ENCODE data around the gene TOM1.

TOM1 gene

GRCh38 chr22:35288116-35288515, 11.6 kb upstream of the TOM1 start:
- H3K4me1 Mint-ChIP-seq (ENCODE audit: low read depth in 2 of 2): no peaks in the 10 kb centered on the region
- H3K27me3 Mint-ChIP-seq: no peaks in the 10 kb centered on the region
- peaks cover 55% of the 10 kb centered on the region for H3K36me3 Mint-ChIP-seq (ENCODE audit: insufficient read depth)
- DNase-seq: no peak
- no peak for ATAC-seq (replicated peaks)
- H3K27ac Mint-ChIP-seq: no peak overlapping the region
- H3K9me3 Mint-ChIP-seq: no peaks in the 10 kb centered on the region
- H3K4me3 Mint-ChIP-seq: no peak overlapping the region

GRCh38 chr22:35292786-35293185, 6.9 kb upstream of the TOM1 start:
- H3K36me3 Mint-ChIP-seq (ENCODE audit: insufficient read depth): peaks cover 36% of the 10 kb centered on the region
- H3K4me3 Mint-ChIP-seq: no peak overlapping the region
- H3K27ac Mint-ChIP-seq: no peak overlapping the region
- ATAC-seq (replicated peaks) (no peak), DNase-seq (no peak)
- H3K4me1 Mint-ChIP-seq (ENCODE audit: low read depth in 2 of 2): no peaks in the 10 kb centered on the region
- no peaks in the 10 kb centered on the region for H3K9me3 Mint-ChIP-seq
- no peaks in the 10 kb centered on the region for H3K27me3 Mint-ChIP-seq

DNA sequence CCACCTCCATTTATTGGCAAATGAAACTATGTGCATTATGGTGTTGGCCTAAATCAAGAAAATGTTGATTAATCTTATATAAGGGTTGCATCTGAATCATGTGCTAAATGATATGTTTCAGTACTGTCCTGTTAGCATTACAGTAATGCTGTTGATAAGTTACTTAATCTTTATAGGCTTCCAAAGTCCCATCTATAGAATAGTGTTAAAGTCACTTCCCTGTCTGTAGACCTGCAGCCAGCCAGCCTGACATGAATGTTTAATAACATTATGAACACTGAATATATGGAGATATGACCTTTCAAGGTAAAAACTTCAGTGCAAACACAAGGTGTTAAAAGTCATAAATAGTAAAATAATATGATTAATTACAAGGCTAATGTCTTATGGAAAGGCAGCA, 3.6 kb upstream of the TOM1 start:
- Mint-ChIP-seq H3K27me3 (no peaks in the 10 kb centered on the region), H3K36me3 (ENCODE audit: insufficient read depth) (peaks cover 28% of the 10 kb centered on the region), H3K4me3 (no peak overlapping the region), H3K4me1 (ENCODE audit: low read depth in 2 of 2) (peaks cover 5 to 8% of the 10 kb centered on the region in 2 donors), H3K9me3 (no peaks in the 10 kb centered on the region), H3K27ac (no peak overlapping the region)
- ATAC-seq (replicated peaks): no peak
- DNase-seq: no peak

GRCh38 chr22:35299217-35299672, 449 bp upstream of the TOM1 start:
- Mint-ChIP-seq H3K27ac (peak overlapping the region; percentile 98 to 99), H3K9me3 (no peaks in the 10 kb centered on the region), H3K27me3 (no peaks in the 10 kb centered on the region), H3K4me1 (ENCODE audit: low read depth in 2 of 2) (peaks cover 14 to 18% of the 10 kb centered on the region in 2 donors), H3K36me3 (ENCODE audit: insufficient read depth) (peaks cover 22% of the 10 kb centered on the region), H3K4me3 (peak overlapping the region; percentile 93 to 97)
- peak; percentile 39 for ATAC-seq (replicated peaks)
- no peak for DNase-seq

- Mint-ChIP-seq H3K9me3 (no peaks in the 10 kb centered on the region), H3K27ac (peak overlapping the region; percentile 65 to 98), H3K4me3 (peak overlapping the region; percentile 93 to 97), H3K4me1 (ENCODE audit: low read depth in 2 of 2) (peaks cover 29 to 30% of the 10 kb centered on the region in 2 donors), H3K36me3 (ENCODE audit: insufficient read depth) (peaks cover 24% of the 10 kb centered on the region), H3K27me3 (no peaks in the 10 kb centered on the region)
- ATAC-seq (replicated peaks) (no peak), DNase-seq (no peak)
These were observed 1.7 kb downstream of the TOM1 start for GRCh38 chr22:35301372-35301874.

GRCh38 chr22:35303029-35303624, 3.4 kb downstream of the TOM1 start:
- Mint-ChIP-seq H3K27me3 (no peaks in the 10 kb centered on the region), H3K4me1 (ENCODE audit: low read depth in 2 of 2) (peaks cover 43 to 45% of the 10 kb centered on the region in 2 donors), H3K27ac (peak overlapping the region in 1 of 2 donors; percentile 46), H3K4me3 (no peak overlapping the region), H3K9me3 (no peaks in the 10 kb centered on the region), H3K36me3 (ENCODE audit: insufficient read depth) (peaks cover 26% of the 10 kb centered on the region)
- no peak for DNase-seq
- no peak for ATAC-seq (replicated peaks)

DNA sequence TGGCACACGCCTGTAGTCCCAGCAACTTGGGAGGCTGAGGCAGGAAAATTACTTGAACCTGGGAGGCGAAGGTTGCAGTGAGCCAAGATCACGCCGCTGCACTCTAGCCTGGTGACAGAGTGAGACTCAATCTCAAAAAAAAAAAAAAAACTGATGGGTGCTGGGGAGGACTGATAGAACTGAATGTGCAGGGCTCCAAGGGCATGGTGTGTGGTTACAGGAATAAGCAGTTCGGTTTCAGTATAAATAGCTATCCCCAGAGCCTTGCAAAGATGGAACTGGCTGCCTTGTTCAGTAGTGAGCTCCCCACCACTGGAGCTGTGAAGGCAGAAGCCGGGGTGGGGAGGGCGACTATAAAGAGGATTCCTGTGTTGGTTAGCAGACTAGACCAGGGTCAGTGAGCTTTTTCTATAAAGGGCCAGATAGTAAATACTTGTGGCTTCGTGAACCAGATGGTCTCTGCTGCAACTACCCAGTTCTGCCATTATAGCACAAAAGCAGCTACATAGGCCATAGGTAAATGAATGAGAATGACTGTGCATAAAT, 5.9 kb downstream of the TOM1 start:
- Mint-ChIP-seq H3K27ac (peak overlapping the region; percentile 79 to 93), H3K9me3 (no peaks in the 10 kb centered on the region), H3K27me3 (no peaks in the 10 kb centered on the region), H3K4me3 (no peak overlapping the region), H3K36me3 (ENCODE audit: insufficient read depth) (peaks cover 13% of the 10 kb centered on the region), H3K4me1 (ENCODE audit: low read depth in 2 of 2) (peaks cover 57 to 60% of the 10 kb centered on the region in 2 donors)
- DNase-seq (no peak), ATAC-seq (replicated peaks) (no peak)

GRCh38 chr22:35306350-35306967, 6.8 kb downstream of the TOM1 start:
- H3K9me3 Mint-ChIP-seq: no peaks in the 10 kb centered on the region
- peaks cover 62 to 64% of the 10 kb centered on the region in 2 donors for H3K4me1 Mint-ChIP-seq (ENCODE audit: low read depth in 2 of 2)
- ATAC-seq (replicated peaks) (peak; percentile 88), DNase-seq (peak in 1 of 3 experiments; percentile 19)
- H3K27me3 Mint-ChIP-seq: no peaks in the 10 kb centered on the region
- H3K27ac Mint-ChIP-seq: peak overlapping the region; percentile 79 to 93
- peaks cover 19% of the 10 kb centered on the region for H3K36me3 Mint-ChIP-seq (ENCODE audit: insufficient read depth)
- H3K4me3 Mint-ChIP-seq: peak overlapping the region; percentile 43 to 47

DNA sequence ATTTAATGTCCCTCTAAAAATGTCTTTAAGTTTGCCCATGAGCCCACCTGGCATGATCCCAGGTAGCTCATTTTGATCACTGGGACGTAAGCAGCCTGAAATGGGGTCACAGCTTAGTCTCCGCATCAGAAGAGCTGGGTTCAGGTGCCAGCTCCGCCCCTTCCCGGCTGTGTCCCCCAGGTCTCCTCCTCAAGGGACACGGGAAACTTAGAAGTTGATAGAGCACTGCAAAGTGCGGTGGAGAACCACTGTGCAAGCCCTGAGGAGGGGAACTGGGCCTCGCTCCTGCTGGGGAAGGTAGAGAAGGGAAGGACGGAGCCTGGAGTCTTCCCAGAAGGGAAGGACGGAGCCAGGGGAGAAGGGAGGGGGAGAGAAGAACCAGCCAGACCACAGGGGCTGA, 7.7 kb downstream of the TOM1 start:
- H3K4me1 Mint-ChIP-seq (ENCODE audit: low read depth in 2 of 2): peaks cover 63 to 67% of the 10 kb centered on the region in 2 donors
- H3K9me3 Mint-ChIP-seq: no peaks in the 10 kb centered on the region
- ATAC-seq (replicated peaks): no peak
- no peak for DNase-seq
- no peaks in the 10 kb centered on the region for H3K27me3 Mint-ChIP-seq
- H3K27ac Mint-ChIP-seq: peak overlapping the region; percentile 79 to 93
- peaks cover 20% of the 10 kb centered on the region for H3K36me3 Mint-ChIP-seq (ENCODE audit: insufficient read depth)
- H3K4me3 Mint-ChIP-seq: peak overlapping the region in 1 of 2 donors; percentile 29

DNA sequence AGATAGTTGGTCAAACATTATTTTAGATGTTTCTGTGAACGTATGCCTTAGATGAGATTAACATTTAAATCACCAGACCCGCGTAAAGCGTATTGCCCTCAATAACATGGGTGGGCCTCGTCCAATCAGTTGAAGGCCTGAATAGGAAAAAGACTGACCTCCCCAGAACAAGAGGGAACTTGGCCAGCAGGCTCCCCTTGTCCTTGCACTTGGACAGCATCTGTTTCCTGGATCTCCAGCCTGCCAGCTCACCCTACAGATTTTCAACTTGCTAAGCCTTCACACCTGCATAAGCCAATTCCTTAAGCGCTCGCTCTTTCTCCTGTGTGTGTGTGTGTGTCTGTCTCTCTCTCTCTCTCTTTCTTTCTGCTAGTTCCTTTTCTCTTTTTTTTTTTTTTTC, 8.2 kb downstream of the TOM1 start:
- Mint-ChIP-seq H3K4me3 (peak overlapping the region in 1 of 2 donors; percentile 11), H3K9me3 (no peaks in the 10 kb centered on the region), H3K4me1 (ENCODE audit: low read depth in 2 of 2) (peaks cover 68 to 70% of the 10 kb centered on the region in 2 donors), H3K27me3 (no peaks in the 10 kb centered on the region), H3K36me3 (ENCODE audit: insufficient read depth) (peaks cover 20% of the 10 kb centered on the region), H3K27ac (peak overlapping the region; percentile 85 to 93)
- DNase-seq (no peak), ATAC-seq (replicated peaks) (no peak)

DNA sequence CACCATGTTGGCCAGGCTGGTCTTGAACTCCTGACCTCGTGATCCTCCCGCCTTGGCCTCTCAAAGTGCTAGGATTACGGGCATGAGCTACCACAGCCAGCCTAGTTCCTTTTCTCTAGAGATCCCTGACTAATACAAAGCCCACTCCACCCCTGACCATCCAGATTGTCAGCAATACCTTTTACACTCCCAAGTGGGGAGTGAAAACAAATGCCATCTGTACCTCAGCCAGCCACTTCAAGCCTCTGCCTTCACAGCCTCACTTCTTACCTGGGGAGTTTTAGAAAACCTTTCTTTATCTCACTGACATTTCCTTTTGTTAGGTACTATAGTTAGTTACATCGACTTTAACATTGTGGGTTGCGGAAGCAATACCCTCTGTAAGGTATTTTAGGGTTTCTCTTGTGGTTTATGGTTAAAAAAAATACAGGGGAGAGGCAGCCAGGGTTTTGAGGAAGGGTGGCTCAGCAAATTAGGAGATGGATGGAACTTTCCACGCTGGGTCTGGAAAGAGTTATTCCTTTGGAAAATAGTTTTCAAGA, 8.9 kb downstream of the TOM1 start:
- ATAC-seq (replicated peaks): no peak

DNA sequence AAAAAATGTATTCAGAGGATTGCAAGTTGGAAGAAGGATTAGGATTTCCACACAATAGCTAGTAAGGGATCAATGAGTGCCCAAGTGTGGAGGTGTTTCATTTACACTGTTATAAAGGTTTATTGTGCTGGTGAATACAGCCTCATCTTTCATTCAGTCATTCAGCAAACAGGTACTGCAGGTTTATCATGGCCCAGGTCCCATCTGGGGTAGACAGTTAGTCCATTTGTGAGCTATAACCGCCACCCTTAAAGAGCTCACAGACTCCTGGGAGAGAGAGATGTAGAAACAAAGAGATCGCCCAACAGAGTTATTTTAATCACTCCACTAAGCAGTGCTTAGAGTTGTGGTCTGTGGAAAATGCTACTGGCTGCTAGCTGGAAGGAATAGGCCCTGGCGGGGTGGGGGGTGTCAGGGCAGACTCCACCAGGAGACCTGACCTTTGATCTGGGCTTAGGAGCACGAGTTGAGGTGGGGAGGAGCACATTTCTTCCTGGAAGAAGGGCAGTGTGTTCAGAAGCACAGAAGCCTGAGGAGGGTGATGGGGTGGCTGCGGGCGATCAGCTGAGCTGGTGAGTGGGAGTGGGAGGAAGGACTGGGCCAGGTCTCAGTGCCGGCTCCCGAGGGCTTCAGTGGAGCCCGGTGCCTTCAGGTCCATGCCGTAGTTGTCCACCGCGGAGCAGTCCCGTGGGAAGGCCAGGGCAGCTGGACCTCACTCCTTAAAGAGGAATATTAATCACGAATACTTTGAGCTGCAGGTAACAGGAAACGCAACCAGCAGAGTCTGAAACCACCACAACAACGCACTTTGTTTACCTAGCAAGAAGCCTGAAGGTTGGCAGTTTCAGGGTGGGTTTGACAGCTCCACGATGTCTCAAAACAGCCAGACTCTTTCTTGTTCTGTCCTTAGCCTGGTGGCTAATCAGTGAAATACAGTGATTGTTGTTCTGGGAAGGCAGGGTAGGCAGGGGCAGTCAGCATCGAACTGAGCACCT, 11.2 kb downstream of the TOM1 start:
- DNase-seq (no peak), ATAC-seq (replicated peaks) (no peak)
- Mint-ChIP-seq H3K27me3 (no peaks in the 10 kb centered on the region), H3K27ac (peak overlapping the region in 1 of 2 donors; percentile 85), H3K4me1 (ENCODE audit: low read depth in 2 of 2) (peaks cover 68 to 75% of the 10 kb centered on the region in 2 donors), H3K9me3 (no peaks in the 10 kb centered on the region), H3K36me3 (ENCODE audit: insufficient read depth) (peaks cover 24% of the 10 kb centered on the region), H3K4me3 (peak overlapping the region; percentile 50 to 73)

More for the DNA sequence above, 8.9 kb downstream of the TOM1 start:
- H3K27me3 Mint-ChIP-seq: no peaks in the 10 kb centered on the region
- H3K4me3 Mint-ChIP-seq: peak overlapping the region in 1 of 2 donors; percentile 11
- H3K4me1 Mint-ChIP-seq (ENCODE audit: low read depth in 2 of 2): peaks cover 68 to 69% of the 10 kb centered on the region in 2 donors
- H3K9me3 Mint-ChIP-seq: no peaks in the 10 kb centered on the region
- DNase-seq: no peak
- peaks cover 16% of the 10 kb centered on the region for H3K36me3 Mint-ChIP-seq (ENCODE audit: insufficient read depth)
- H3K27ac Mint-ChIP-seq: peak overlapping the region; percentile 85 to 93
